Femur (tissue), 1 donor: ENCODE results near the gene CD40.

ENCODE experiments used
- DNase-seq: peaks from one replicate; pipeline ENCODE4 v3.0.0-alpha.2; 2017

The CD40 gene

DNA sequence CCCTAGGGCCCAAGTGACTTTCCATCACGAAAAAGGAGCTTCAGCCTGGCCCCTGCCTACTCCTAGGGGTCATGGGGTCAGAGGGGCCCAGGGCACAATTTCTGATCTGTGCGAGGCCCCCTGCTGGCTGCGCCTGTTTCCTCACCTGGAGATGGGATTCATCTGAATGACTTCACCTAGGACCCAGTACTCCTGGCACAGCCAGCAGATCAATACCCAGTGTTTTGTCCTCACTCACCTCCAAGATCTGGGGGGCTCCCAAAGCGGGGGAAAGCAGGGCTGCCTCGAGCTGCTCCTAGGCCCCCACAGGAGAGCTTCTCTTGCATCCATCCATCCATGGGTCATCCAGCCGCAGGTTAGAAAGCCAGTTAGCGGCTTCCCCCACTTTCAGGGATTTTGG lies 33.8 kb downstream of the CD40 start:
- no peak for DNase-seq

- DNase-seq = no peak
These were observed 34.9 kb downstream of the CD40 start for GRCh38 chr20:46152824-46153586.

- DNase-seq = no peak
These were observed 36.2 kb downstream of the CD40 start for GRCh38 chr20:46154305-46154704.

DNA sequence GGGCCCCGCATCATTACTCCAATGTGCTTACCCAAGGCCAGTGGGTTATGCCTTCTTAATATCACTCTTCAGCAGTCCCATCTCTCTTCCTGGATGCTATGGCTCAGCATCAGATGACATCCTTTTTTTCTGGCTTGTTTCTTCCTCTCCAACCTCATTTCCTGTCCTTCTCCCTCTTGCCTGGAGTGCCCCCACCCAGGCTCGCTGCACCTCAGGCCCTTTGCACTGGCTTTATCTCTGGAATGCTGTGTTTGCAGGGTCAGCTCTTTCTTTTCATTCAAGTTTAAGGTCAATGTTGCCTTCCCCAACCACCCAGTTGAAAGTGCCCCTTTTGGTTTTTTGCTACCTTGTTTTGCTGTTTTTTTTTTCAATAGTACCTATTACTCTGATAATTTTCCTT lies 36.7 kb downstream of the CD40 start:
- no peak for DNase-seq

DNA sequence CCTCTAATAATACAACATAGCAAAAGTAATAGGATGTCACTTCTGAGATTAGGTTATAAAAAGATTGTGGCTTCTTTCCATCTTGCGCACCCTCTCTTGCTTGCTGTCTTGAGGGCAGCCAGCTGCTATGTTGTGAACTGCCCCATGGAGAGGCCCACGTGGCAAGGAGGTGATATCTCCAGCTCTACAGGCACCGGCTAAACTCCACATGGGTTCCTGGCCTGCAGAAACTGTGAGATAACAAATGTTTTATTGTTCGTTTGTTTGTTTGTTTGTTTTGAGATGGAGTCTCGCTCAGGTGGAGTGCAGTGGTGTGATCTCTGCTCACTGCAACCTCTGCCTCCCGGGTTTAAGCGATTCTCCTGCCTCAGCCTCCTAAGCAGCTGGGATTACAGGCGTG lies 38.0 kb downstream of the CD40 start:
- no peak for DNase-seq

GRCh38 chr20:46157076-46157592 lies 39.0 kb downstream of the CD40 start:
- no peak for DNase-seq

DNA sequence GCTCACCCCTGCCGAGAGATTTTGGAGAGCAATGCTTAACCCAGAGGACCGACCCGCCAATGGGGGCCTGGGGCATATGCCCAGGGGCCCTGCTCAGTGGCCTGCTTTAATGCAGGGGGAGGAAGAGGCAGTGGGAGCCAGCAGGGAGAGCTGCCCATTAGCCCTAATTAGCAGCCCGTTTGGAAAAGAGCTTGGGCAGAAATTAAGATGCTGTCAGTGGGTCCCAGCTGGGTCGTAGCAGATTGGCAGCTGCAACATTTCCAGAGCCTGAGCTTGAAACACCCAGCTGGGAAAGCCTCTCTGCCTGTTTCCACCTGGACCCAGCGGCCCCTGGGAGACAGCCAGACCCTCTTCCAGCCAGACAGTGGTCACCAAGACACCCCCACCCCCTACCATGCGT lies 39.5 kb downstream of the CD40 start:
- DNase-seq = no peak

DNA sequence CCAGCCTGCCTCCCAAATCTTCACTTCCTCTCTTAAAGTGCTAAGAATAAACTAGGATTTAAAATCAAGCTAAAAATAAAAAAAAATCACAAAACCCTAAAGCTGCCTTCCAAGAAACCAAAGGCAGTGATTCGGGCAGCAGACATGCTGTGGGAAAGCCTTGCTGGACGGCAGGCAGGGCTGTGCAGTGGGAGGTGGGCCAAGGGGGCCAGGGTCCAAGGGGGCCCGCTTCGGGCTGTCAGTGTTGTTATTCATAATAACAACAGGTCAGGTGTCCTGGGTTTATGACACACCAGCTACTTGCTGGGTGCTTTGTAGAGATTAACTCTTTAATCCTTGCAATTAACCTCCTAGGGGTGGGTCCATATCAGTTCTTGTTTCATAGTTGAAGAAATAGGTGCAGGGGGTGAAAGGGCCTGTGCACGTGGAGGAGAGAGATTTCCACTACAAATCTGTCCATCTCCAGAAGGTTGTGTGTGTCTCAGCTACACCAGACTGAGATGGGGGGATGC lies 40.4 kb downstream of the CD40 start:
- no peak for DNase-seq

DNA sequence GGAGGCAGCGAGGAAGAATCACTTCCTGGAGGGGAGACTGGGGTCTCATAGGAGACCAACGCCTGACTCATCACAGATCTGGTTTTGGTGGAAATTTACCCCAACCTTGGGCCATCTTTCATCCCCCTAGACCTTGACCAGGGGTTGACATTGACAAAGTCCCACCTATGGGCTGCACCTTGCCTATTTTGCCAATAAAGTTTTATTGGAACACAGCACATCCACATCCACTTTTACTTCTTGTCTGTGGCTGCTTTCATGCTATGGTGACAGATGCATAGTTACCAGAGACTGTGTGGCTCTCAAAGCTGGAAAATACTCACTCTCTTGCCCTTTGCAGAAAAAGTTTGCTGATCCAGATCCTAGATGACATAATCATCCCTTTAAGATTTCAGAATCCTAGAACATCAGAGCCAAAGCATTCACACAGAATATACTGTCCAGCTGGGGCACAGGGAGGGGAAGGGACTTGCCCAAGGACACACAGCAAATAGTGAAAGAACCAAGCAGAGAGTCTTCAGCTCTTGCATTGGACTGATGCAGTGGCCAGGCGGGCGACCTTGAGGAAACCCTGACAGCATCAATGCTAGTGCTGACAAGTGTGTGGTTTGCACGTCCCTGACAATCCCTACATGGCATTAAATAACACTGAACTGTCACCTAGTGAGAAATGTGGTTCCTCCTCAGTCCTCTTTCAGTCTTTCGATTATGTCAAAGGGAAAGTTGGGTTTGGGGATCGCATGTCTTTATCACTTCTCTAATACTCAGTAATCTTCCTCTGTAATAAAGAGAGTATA lies 41.2 kb downstream of the CD40 start:
- no peak for DNase-seq

DNA sequence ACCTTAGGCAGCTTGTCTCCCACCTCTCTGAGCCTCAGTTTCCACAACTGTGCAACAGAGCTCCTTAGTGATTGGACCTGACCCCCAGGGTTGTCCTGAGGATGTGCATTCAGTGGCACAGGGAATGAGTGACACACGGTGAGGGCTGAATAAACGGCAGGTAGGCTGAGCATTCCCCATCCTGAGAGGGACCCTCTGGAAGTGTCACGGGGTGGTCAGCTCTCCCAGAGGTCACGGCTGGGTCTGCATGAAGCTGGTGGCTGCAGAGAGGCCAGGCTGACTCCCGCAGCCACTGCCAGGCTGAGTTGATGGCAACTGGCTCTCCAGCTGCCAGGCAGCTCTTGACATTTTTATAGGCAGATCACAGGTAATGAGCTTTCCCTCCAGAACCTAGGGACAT lies 42.5 kb downstream of the CD40 start:
- no peak for DNase-seq

DNA sequence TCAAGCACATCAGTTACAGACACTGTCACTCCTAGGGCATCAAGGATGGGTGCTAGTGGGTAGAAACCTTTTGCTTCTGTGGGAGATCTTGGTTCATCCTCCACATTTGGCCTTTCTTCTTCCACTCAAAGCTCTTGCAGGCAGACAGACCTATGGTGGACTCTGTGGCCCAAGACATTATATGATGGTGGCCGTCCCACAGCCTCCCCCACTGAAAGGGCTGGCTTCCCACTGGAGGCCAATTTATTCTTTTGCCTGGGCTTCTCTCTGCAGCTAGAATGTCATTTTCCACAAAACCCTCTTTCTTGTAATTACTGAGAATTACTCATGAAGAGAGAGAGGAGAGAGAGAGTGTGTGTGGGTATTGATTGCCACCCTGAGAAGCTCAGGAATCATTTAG lies 43.8 kb downstream of the CD40 start:
- DNase-seq = no peak

DNA sequence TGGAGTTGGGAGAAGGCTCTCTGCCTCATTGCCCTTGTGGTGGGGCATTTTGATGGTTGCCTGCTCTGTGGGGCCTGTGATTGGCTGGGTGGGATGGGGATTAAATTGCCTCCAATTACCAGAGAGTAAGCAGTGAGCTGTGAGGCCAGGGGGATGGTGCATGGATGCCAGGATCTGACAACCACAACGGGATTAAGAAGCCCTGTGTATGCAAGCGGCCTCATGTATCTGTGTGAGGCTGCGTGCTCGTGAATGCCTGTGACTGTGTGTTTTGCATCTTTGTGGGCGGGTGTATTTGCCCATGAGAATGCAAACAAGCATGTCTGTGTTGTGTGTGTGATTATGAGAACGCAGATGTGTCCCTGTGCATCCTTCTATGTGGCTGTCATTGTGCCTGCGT lies 46.1 kb downstream of the CD40 start:
- no peak for DNase-seq

GRCh38 chr20:46167080-46167479 lies 49.0 kb downstream of the CD40 start:
- no peak for DNase-seq

GRCh38 chr20:46168438-46168837 lies 50.3 kb downstream of the CD40 start:
- DNase-seq = no peak

GRCh38 chr20:46169245-46170171 lies 51.4 kb downstream of the CD40 start:
- no peak for DNase-seq

DNA sequence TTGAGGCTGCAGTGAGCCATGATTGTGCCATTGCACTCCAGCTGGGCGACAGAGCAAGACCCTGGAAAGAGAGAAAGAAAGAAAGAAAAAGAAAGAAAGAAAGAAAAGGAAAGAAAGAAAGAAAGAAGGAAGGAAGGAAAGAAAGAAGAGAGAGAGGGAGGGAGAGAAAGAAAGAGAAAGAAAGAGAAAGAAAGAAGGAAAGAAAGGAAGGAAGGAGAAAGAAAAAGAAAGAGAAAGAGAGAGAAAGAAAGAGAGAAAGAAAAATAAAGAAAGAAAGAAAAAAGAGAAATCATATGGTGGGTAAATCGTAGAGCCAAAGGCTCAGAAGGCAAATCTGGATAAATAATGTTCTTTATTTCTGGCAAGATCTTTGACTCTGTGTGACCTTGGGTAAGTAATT lies 53.4 kb downstream of the CD40 start:
- DNase-seq = no peak

DNA sequence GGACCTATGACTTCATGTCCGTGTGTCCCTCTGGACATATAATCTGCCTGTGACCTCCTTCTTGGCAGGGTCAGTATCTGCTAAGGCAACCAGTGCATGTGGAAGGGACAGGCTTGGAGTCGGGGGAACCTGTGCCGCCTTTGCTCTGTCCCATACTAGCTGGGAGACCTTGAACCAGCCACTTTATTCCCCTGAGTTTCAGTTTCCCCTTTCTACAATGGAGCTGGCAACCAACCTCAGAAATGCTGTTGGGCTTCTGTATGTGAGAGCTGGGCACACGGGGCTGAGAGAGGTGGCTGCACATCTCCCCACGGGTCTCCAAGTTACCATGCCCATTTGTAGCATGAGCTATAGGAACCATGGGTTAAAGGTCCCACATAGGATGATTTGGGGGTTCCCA lies 53.8 kb downstream of the CD40 start:
- no peak for DNase-seq

DNA sequence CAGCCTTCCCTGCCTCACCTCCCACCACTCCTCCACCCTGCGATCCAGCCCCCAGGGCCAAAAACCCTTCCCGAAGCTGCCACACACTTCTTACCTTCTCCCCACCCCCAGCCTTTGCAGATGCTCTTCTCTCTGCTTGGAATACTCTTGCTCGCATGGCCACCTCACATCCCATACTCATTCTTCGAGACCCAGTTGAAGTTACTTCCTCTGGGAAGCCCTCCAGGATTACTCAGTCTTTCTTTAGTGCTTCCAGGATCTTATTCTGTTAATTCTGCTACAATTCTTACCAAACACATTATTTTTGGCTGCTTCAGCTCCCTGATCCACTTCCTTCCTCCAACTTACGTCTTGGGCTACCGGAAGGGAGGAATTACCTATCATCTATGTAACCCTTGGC lies 54.3 kb downstream of the CD40 start:
- DNase-seq = no peak

DNA sequence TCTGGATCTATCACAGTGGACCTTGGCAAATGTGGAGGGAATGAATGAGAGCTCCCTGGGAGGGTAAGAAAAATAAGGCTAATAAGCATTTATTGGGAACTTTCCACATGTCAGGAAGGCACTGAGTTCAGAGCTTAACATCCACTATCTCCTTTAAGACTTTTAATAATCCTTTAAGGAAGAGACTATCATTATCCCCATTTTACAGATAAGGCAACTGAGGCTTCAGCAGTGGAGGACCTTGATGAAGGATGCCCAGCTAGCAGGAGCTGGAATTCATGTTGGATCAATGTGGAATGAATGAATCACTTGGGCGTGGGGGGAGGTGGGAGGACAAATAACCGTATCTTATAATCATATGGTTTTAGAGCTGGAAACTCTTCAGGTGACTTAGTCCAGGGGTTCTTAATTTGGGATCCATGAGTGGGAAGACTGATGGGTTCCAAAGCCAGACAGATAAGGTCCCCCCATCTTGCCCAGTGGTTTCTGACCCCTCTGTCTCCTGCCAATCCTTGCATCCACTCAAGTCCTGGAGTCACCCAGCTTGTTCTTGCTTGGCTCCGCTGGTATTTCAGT lies 54.9 kb downstream of the CD40 start:
- no peak for DNase-seq

DNA sequence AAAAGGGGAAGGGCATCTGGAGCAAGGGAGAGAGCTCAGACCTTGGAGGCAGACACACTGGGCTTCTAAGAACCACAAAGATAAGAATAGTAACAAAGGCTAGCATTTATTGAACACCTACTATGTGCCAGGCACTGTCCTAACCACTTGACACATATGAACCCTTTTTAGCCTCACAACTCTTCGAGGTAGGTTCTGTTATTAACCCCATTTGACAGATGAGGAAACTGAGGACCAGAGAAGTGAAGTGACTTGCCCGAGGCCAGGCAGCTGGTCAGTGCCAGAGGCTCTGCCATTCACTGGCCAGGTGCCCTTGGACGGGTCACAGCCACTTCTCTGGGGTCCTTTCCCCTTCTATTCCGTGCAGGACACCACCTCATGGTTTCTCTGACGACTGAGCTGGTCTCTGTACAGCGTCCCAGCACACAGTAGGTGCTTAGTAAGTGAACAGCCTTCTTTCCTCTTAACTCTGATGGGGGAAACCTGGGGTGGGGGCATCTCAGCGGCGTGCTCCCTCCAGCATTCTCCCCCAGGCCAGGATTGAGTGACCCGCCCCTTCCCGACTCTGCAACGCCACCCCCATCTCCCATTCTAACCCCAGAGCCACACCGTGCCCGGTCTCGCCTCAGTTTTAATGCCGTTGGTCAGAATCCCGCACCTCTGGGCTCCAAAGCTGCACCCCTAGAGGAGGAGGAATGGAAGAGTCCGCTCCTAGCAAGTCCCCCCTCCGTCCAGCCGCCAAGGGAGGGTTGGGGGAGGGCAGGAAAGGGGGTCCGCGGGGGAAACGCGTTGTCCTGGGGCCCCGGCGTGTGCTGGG lies 55.7 kb downstream of the CD40 start:
- no peak for DNase-seq

DNA sequence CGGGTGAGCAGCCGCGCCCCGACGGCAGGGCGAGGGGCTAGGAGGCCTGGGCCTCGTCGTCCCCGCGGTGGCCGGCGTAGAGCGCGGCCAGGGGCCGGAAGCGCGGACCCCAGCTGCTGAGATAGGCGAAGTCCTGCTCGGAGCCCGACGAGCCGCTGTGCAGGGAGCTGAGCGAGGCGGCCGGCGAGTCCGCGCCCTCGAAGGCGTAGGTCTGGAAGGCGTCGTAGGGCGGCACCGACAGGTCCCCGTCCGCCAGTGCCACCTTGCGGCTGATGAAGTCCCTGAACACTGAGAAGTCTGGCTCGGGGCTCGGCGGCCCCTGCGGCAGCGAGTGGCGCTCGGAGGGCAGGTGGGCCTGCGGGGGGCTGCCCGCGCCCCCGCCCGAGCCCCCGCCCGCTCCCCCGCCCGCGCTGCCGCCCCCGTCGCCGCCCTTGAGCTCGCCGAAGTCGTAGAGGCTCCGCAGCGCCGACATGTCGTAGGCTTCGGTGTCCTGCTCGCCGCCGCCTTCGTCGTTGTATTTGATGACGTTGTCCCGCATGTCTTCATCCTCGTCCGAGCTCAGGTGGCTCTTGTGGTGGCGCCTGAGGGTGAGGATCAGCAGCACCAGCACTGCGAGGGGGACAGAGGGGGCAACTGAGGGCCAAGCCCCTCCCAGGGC lies 56.5 kb downstream of the CD40 start:
- peak; percentile 70 for DNase-seq
